ENCODE results near the gene LIPH.
A peak's percentile ranks its signal among the peaks of the same experiment; 100 is the strongest.
"Not testable (repeated sequence)": the region's sequence is repeated elsewhere in the genome, so short reads cannot be mapped to it uniquely, and the experiment has no call there.

Gene LIPH

DNA sequence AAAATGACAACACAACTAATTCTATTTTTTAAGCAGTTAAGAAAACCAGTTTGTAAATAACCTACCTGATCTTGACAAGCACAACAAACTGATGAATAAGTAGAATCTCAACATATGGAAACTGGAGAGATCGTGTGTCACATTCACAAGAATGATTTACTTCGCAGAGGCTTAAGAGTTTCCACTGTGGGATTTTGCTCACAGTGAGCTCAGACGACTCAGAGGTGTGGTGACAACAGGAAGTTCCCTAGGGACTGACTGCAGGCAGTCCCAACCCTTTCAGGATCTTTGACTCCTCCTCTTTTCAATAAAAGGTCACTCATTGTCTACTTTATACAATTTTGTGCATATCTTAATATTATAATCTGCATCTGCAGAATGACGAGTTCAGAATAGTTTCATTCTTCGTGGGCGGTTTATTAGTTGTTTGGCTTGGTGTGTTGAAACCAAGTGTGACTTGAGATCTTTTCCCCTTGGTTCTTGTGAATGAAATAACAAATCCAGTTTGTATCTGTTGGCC lies at the start of gene LIPH:
LIPH (minus strand) TSS at position 231 of the 520 bp plus-strand sequence; CDS start at position 114, 117 bp downstream.
- peak; percentile 56 for DNase-seq

- DNase-seq: no peak
These were observed 43.1 kb upstream of the LIPH start for GRCh38 chr3:185595526-185595925.

- DNase-seq: no peak
These were observed 41.7 kb upstream of the LIPH start for GRCh38 chr3:185594073-185594472.

GRCh38 chr3:185586686-185587039 lies 34.3 kb upstream of the LIPH start:
- no peak for DNase-seq

GRCh38 chr3:185585859-185586685 lies 33.7 kb upstream of the LIPH start, which contains the start of gene SENP2:
SENP2 (plus strand) TSS chr3:185586295; CDS start chr3:185586414, 119 bp downstream.
- peak; percentile 100 for DNase-seq

DNA sequence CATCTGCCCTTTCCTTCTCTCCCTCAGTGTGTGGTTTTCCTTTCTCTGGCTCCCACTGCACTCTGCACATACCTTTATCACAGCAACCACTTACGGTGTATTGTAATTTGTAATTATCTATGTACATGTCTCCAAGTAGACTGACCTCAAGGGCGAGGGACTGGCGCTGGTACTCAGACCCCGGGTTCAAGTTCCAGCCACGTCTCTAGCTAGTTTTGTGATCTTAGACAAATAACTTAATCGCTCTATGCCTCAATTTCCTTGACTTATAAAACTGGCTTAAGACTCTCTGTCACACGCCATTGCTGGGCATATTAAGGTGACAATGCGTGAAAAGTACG lies 33.1 kb upstream of the LIPH start:
- DNase-seq: no peak

GRCh38 chr3:185584686-185585085 lies 32.3 kb upstream of the LIPH start:
- no peak for DNase-seq

DNA sequence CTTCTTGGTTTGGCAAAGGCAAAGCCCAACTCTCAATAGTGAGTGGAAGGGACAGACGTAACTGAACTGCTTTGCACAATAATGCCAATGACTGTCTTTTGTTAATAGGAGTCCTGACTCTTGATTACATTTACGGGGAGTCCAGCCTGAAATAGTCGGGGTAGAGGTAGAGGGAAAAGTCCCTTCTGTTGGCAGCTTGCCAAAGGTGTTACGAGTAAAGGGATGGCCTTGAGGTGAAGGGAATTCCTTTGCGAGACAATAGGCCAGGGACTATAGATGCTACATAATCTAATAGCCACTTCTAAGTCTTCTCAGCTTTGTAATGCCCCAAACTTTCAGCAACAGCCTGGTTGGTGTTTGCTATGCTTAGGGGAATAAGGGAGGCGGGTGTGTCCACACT lies 31.5 kb upstream of the LIPH start:
- no peak for DNase-seq

- no peak for DNase-seq
These were observed 30.5 kb upstream of the LIPH start for GRCh38 chr3:185582871-185583270.

DNA sequence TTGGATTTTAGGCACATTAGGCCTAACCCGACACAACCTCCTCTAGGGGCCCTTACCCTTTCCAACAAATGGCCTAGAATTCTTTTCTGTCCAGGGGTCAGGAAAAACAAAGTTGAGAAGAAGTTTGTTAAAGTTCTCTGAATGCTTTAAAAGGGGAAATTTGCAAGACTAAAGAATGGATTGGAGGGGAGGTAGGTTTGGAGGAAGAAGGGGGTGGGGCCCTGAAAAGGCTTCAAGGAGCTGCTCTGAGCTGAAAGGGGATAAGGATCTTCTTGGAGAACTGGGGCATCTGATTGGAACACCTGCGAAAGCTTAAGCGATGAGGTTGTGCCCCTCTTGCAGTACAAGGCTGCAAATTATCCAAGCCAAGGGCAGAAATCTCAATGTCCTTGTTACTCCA lies 29.8 kb upstream of the LIPH start:
- DNase-seq: no peak

DNA sequence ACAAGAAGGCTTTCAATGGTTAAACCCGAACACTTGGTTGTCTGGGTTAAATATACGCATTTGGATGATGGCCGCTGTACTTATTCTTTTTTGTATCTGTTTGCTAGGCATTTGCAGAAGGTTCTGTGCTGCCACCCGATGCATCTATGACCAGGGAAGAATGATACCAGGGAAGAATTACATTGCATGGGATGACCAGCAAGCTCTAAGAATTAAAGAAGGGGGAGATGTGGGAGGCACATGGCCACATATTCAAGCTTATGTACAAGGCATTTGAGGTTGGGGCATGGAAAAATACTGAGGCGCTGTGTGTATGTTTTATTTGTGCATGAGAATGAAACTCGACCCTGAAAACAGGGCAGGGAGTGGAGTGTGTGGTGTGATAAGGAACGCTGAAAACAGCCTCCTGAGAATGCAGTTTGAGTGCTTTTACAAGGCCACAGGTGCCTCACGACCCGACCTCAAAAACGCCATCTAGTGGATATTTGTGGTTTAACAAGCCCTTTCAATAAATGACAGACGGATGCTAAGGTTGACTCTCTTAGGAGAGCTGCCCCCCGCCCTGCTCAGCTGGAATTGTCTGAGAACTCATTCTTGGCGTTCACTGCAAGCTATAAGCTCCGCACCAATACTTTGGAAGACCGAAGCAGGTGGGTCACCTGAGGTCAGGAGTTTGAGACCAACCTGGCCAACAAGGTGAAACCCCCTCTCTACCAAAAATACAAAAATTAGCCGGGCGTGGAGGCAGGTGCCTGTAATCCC lies 22.9 kb upstream of the LIPH start:
- peak; percentile 45 for DNase-seq

DNA sequence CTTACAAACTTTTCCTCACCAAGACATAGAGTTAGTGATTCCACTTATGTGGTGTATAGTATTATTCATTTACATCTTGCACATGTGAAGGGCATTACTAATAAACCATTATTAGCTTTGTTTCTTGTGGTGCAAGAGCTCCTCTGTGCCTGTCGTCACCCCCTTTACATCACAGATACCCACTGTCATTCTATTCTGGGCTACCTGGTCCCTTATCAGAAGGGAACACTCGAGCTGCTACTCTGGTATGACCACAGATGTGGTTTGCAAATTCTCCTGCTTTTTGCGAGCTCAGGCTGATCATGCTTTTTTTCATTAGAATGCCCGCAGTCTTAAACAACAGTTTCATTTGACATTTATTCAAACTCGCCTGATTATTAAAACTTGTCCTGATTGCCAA lies 19.8 kb upstream of the LIPH start:
- DNase-seq: no peak

DNA sequence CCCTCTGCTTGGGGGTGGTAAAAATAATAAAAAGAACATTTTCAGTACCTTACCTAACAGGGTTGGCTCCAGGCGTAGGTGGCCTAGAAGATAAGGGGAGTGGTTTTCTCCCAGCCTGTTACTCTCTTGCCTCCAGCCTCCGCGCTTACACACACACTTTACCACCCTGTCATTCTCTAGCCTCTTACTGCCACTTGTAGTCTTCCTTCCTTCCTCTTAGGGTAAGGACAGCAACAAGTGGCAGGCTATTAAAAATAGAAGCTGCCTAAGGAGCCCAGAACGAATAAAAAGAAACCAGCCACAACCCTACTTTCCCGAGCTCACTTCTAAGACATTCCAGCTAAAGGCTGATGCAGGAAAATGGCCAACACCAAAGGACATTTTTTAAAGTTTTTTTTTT lies 9.6 kb upstream of the LIPH start:
- DNase-seq: no peak

DNA sequence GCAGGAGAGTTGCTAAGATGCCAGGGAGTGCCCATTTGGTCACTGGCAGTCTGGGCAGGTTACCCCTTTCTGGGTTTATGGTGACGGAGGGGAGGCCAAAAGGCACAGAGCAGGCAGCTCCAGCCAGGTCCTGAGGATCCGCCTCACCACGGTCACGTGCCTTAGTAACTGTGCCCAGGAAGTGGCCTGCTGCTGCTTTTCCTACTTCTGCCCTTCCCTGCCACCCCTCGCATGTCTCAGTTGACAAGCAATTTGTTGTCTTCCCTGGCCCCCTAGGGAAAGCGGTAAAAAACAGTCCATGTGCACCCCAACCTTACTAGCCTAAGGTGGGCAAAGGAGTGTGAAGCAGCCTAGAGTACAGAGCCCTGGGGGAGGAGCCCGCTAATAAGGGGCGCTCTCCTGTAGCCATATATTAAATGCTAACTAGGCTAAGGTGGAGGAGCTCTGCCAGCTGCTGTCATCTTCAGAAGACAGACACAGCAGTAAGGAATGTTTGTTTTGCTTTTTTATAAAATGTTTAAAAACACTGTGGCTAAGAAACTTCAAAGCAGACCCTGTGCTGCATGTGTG lies 9.1 kb upstream of the LIPH start:
- DNase-seq: no peak

DNA sequence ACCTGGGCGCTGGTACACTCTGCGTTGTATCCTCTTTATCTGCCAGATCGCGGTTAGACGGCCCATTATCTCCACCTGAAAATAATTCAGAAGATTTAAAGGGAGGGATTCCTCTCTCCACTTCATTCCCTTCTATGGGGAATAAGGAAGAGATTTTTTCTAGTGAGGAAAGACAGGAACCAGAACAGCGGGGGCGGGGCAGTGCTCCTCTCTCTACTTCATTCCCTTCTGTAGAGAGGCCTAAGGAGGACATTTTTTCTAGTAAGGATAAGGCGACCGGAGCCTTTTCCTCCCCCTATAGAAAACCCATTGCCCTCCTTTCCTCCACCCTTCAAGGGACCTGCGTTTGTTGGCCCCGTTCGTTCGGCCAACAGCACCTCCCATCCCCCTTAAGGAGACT lies 8.3 kb upstream of the LIPH start:
- DNase-seq: no peak

- DNase-seq: no peak
These were observed 7.3 kb upstream of the LIPH start for GRCh38 chr3:185559706-185560090.

- no peak for DNase-seq
These were observed 6.0 kb upstream of the LIPH start for GRCh38 chr3:185558395-185558794.

GRCh38 chr3:185556640-185557039 lies 4.3 kb upstream of the LIPH start:
- not testable (repeated sequence) for DNase-seq

DNA sequence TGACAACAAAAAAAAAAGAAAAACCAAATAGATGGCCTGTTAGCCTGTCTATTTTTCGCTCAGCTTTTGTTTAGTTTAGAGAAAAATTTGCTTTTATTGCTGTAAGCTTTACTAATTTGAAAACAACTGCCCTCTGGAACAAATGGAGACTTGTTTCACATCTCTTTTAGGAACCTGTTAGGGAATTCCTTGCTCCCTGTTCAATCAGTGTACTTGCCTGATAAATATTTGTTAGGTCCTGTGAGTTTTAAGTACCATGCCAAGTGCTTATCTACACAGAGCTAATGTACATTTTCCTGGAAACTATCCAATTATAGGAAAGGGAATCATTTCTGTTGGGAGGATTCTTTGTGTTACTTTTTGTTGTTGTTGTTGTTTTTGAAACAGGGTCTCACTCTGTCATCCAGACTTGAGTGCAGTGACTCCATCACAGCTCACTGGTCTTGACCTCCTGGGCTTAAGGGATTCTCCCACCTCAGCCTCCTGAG lies 3.5 kb upstream of the LIPH start:
- DNase-seq: no peak

DNA sequence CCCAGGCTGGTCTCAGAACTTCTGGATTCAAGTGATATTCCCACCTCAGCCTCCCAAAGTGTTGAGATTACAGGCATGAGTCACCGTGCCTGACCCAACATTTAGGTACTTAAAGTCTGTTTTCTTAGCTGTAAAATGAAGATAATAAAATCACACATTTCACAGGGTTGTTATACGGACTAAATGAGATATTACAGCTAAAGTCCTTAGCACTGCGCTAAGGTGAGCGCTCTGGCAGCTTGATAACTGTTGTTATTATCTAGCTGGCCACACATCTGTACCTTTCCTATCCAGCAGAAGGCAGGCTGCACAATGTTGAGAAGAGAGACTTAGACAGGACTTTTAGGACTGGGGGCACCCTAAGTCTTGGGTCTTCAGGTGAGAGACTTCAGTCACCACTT lies 2.7 kb upstream of the LIPH start:
- DNase-seq: no peak

DNA sequence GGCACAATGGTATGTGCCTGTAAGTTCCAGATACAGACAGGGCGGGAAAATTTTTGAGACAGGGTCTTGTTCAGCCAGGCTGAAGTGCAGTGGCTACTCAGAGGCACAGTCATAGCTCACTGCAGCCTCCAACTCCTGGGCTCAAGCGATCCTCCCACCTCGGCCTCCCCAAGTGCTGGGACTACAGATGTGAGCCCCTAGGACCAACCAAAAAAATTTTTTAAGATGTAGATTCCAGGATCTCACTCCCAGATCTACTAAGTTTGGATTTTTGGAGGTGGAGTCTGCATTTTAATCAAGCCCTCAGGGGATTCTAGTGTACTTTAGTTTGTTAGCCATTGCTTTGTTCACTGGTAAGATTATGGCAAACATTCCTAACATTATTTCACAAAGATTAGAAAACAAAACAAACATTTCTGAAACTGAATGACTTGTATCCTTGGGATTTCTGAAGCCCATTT lies 2.7 kb downstream of the LIPH start:
- DNase-seq: no peak

DNA sequence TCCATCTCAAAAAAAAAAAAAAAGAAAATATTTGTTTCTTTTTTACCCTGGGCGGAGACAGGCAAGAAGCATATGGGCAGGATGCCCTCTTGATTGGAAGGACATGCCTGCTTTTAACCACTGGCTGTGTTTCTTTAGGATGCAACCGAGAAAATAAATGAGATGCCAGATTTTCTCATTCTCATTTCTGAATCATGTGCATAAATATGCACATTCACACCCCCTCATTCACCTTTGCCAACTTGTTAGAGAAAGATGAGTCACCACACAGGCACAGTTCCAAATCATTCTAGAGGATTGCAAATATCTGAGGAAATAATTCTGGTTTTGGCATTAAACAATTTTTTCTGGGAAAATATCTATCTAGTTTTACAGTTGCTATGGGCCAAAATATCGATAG lies 3.3 kb downstream of the LIPH start:
- DNase-seq: no peak

- DNase-seq: no peak
These were observed 11.7 kb downstream of the LIPH start for GRCh38 chr3:185540695-185541094.

GRCh38 chr3:185539934-185540333 lies 12.5 kb downstream of the LIPH start:
- DNase-seq: no peak

Measured in activated CD4-positive, alpha-beta T cell treated with anti-CD3 and anti-CD28 coated beads for 48 hours (primary cell).